GM10248 (cell line): Measurements from ENCODE around the gene APLNR.
A peak's percentile ranks its signal among the peaks of the same experiment; 100 is the strongest.

Source experiments
- CTCF ChIA-PET: fragments of 300-600 bp; sonication (Branson Sonifier 250); formaldehyde crosslinking; extraction: SDS; loops from one replicate; lab custom pipeline; 2021; ENCODE audit warnings: antibody characterized with exemption; lab: Yijun Ruan, JAX
- POLR2A ChIA-PET: fragments of 350-650 bp; sonication (Branson Sonifier 250); formaldehyde crosslinking; extraction: SDS; loops from one replicate; lab custom pipeline; 2020; ENCODE audit warnings: antibody characterized with exemption; lab: Yijun Ruan, JAX
- DNase-seq: peaks from one replicate; pipeline ENCODE4 v3.0.0; 2012; ENCODE audit errors: extremely low spot score
- CTCF ChIP-seq: IDR thresholded peaks from 2 replicates; pipeline ENCODE4 v1.5.1; 2012; ENCODE audit warnings: mild to moderate bottlenecking, low read depth; ENCODE audit errors: extremely low read depth, missing control alignments, control extremely low read depth

Gene APLNR

GRCh38 chr11:57255618-57256017, 18.6 kb upstream of the APLNR start:
- no peak for DNase-seq
- no peak for TF ChIP-seq CTCF
- ChIA-PET CTCF (interaction anchor here (1.0 to 8.6 kb wide), 2 partner anchors 17 to 412 kb away, joined by 3 to 177 read pairs; no protein-coding TSS in a partner anchor), POLR2A (no interaction called here)

- DNase-seq = no peak
- TF ChIP-seq CTCF = no peak
- POLR2A ChIA-PET = no interaction called here
- CTCF ChIA-PET = interaction anchor here (0.8 to 8.6 kb wide), 3 partner anchors 14 to 411 kb away, joined by 3 to 177 read pairs (median 3); no protein-coding TSS in a partner anchor
Observed at GRCh38 chr11:57254631-57255030, 17.6 kb upstream of the APLNR start.

GRCh38 chr11:57251491-57252104, 14.5 kb upstream of the APLNR start:
- ChIA-PET POLR2A (no interaction called here), CTCF (interaction anchor here (1.2 to 8.6 kb wide), 8 partner anchors 9 to 408 kb away, joined by 3 to 177 read pairs (median 22); no protein-coding TSS in a partner anchor)
- no peak for TF ChIP-seq CTCF
- DNase-seq = no peak

GRCh38 chr11:57251037-57251436, 14.0 kb upstream of the APLNR start:
- CTCF ChIA-PET = interaction anchor here (0.9 to 8.6 kb wide), 16 partner anchors 8 to 407 kb away, joined by 3 to 177 read pairs (median 4); no protein-coding TSS in a partner anchor
- no peak for DNase-seq
- POLR2A ChIA-PET = no interaction called here
- no peak for TF ChIP-seq CTCF

- peak; percentile 79 for TF ChIP-seq CTCF
Observed at GRCh38 chr11:57249384-57250319, 12.6 kb upstream of the APLNR start.

GRCh38 chr11:57248780-57249383, 11.8 kb upstream of the APLNR start:
- TF ChIP-seq CTCF = peak; percentile 49
- POLR2A ChIA-PET = no interaction called here
- DNase-seq = no peak
- CTCF ChIA-PET = interaction anchor here (0.7 to 8.6 kb wide), 32 partner anchors 9 to 1310 kb away, joined by 3 to 177 read pairs (median 4); partner anchors contain the start of gene APLNR

More at GRCh38 chr11:57249384-57250319, 12.6 kb upstream of the APLNR start:
- POLR2A ChIA-PET = no interaction called here
- peak; percentile 52 for DNase-seq
- CTCF ChIA-PET = interaction anchor here (0.7 to 8.6 kb wide), 44 partner anchors 10 to 1311 kb away, joined by 3 to 177 read pairs (median 4); partner anchors contain the start of gene APLNR
